IPS-20b (cell line): ENCODE data around the gene ITGB3.

Experiments
- H3K27ac ChIP-seq: one replicate; pipeline ENCODE4 v1.5.1; 2013; ENCODE audit warnings: low read length
- H3K27me3 ChIP-seq: 2 replicates; pipeline ENCODE4 v1.6.1; 2013; ENCODE audit warnings: mild to moderate bottlenecking, low read length, inconsistent platforms; ENCODE audit not compliant: insufficient read depth
- H3K36me3 ChIP-seq: 2 replicates; pipeline ENCODE4 v1.6.1; 2013; ENCODE audit warnings: low read depth, mild to moderate bottlenecking, inconsistent platforms, low read length, moderate library complexity; ENCODE audit not compliant: insufficient read depth
- H3K4me1 ChIP-seq: 2 replicates; pipeline ENCODE4 v1.6.1; 2013; ENCODE audit warnings: mild to moderate bottlenecking, control low read depth, inconsistent platforms, low read length, moderate library complexity; ENCODE audit not compliant: insufficient read depth
- H3K4me3 ChIP-seq: 2 replicates; pipeline ENCODE4 v1.5.1; 2013; ENCODE audit warnings: mild to moderate bottlenecking, low read length, inconsistent platforms
- H3K9ac ChIP-seq: 2 replicates; pipeline ENCODE4 v1.6.1; 2013; ENCODE audit warnings: low read depth, mild to moderate bottlenecking, inconsistent platforms, low read length, moderate library complexity
- H3K9me3 ChIP-seq: 2 replicates; pipeline ENCODE4 v1.6.1; 2013; ENCODE audit warnings: mild to moderate bottlenecking, low read depth, low read length, inconsistent platforms; ENCODE audit not compliant: insufficient read depth

ITGB3 gene

DNA sequence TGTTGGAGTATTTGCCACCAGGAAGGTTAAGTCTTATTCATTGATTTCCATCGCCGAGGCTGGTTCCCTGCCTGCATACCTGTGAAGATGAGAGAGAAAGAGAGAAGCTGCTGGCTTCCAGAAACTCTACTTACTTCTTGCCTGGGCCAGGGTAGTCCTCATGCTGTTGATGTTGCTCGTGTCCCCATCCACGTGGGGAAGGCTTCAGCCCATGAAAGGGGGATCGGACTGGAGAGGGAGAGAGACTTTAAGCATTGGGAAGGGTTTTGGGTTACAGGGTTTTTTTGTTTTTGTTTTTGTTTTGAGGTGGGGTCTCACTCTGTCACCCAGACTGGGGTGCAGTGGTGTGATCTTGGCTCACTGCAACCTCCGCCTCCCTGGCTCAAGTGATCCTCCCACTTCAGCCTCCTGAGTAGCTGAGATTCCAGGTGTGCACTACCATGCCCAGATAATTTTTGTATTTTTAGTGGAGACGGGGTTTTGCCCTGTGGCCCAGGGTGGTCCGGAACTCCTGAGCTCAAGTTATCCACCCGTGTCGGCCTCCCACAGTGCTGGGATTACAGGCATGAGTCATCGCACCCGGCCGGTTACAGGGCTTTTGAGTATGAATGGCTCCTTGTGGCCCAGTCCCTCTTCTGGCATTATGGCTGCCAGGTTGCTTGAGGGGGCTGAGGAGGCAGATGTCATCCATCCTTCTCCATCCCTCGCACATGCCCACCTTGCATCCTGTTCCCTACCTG is 26.6 kb downstream of the ITGB3 start:
- Histone ChIP-seq H3K27me3 (no peaks in the 10 kb centered on the region), H3K9me3 (no peaks in the 10 kb centered on the region), H3K27ac (no peak overlapping the region), H3K4me3 (no peak overlapping the region), H3K36me3 (no peaks in the 10 kb centered on the region), H3K4me1 (peaks cover 19% of the 10 kb centered on the region), H3K9ac (no peak overlapping the region)

DNA sequence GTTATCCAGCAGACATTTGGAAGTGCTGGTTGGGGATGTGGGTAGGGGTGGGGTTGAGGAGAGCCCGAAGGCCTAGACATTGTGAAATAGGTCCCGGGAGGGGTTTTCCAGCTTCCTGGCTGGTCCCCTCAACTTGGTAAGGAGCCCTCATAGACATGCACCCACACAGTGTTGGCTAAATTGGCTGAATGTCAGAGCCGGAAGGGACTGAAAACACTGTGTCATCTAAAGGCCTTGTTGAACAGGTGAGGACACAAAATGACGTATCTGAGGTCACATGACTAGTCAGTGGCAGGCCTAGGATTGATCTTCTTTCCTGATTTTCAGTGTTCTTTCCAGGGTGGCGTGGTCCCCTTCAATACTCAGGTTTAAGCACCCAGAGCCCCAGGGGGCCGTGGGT is 27.6 kb downstream of the ITGB3 start:
- Histone ChIP-seq H3K9ac (no peak overlapping the region), H3K27ac (no peak overlapping the region), H3K9me3 (no peaks in the 10 kb centered on the region), H3K4me3 (no peak overlapping the region), H3K36me3 (no peaks in the 10 kb centered on the region), H3K27me3 (no peaks in the 10 kb centered on the region), H3K4me1 (peaks cover 11% of the 10 kb centered on the region)

DNA sequence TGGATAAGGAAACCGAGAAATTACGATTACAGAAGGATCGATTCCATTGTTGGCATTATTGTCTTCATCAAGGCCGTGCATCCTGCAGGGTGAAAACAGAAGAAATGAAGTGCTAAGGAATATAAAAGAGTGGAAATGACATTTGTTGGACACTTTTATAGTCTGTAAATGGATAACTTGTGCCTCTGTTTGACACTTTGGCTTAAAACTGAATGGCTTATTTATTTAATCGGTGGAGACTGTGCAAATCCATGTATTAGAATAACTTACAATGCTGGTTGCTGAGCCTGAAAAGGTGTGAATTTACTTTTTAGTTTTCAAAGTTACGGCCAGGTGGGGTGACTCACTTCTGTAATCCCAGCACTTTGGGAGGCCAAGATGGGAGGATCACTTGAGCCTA is 31.4 kb downstream of the ITGB3 start:
- no peak overlapping the region for H3K27ac ChIP-seq
- H3K9me3 ChIP-seq = no peaks in the 10 kb centered on the region
- no peak overlapping the region for H3K9ac ChIP-seq
- no peak overlapping the region for H3K4me3 ChIP-seq
- no peaks in the 10 kb centered on the region for H3K27me3 ChIP-seq
- no peaks in the 10 kb centered on the region for H3K36me3 ChIP-seq
- H3K4me1 ChIP-seq = no peaks in the 10 kb centered on the region; the same call in 1 of the 2 replicates

DNA sequence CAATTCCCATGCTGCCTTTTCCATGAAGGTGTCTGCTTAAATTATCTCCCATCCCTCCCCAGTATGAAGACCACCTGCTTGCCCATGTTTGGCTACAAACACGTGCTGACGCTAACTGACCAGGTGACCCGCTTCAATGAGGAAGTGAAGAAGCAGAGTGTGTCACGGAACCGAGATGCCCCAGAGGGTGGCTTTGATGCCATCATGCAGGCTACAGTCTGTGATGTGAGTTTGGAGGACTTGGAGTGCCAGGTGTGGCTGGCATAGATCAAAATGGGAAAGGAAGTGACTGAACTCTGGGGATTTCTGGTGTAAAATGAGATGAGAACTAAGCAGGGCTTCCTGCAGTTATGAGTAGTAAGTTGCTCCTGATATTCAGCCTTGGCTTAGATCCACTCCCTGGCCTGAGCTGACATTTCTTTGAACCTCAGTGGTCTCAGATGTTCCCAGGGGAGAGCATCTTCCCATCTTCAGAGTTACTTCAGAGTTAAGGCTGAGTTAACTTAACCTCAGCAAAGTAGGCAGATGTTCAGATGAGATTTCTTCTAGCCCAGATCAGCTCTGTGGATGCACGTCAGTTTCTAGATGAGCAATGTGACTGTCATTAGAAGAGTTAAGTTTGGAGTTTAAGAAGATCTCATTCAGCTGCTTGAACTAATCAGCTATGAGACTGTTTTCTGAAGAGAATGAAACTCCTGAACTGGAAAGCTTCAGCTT is 32.7 kb downstream of the ITGB3 start:
- H3K27ac ChIP-seq = no peak overlapping the region

DNA sequence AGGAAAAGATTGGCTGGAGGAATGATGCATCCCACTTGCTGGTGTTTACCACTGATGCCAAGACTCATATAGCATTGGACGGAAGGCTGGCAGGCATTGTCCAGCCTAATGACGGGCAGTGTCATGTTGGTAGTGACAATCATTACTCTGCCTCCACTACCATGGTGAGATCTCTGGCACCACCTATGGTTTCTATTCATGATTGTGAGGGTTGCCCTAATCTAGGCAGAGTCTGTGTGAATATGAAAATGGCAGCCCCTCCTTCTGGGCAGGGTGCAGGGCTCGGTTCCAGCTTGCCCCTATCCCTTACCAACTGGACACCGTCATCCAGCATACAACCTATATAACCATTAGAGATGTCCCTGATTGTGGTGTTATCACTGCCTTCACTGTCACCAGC is 33.4 kb downstream of the ITGB3 start:
- no peaks in the 10 kb centered on the region for H3K36me3 ChIP-seq
- no peaks in the 10 kb centered on the region for H3K9me3 ChIP-seq
- no peaks in the 10 kb centered on the region for H3K27me3 ChIP-seq
- no peak overlapping the region; the same call in 1 of the 2 replicates for H3K9ac ChIP-seq
- peaks cover 12% of the 10 kb centered on the region for H3K4me1 ChIP-seq
- no peak overlapping the region for H3K27ac ChIP-seq
- H3K4me3 ChIP-seq = no peak overlapping the region

More for the DNA sequence above, 32.7 kb downstream of the ITGB3 start:
- peaks cover 8% of the 10 kb centered on the region for H3K4me1 ChIP-seq
- no peak overlapping the region for H3K4me3 ChIP-seq
- no peaks in the 10 kb centered on the region for H3K9me3 ChIP-seq
- H3K9ac ChIP-seq = no peak overlapping the region
- H3K36me3 ChIP-seq = no peaks in the 10 kb centered on the region
- H3K27me3 ChIP-seq = no peaks in the 10 kb centered on the region

DNA sequence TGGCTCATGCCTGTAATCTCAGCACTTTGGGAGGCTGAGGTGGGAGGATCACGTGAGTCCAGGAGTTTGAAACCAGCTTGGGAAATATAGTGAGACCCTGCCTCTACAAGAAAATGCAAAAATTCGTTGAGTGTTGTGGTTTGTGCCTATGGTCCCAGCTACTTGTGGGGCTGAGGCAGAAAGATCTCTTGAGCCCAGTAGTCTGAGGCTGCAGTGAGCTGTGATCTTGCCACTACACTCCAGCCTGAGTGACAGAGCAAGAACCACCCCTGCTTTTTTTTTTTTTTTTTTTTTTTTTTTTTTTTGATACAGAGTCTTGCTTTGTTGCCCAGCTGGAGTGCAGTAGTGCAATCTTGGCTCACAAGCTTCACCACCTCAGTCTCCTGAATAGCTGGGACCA is 34.0 kb downstream of the ITGB3 start:
- Histone ChIP-seq H3K27ac (no peak overlapping the region), H3K27me3 (no peaks in the 10 kb centered on the region), H3K9ac (no peak overlapping the region), H3K4me1 (peaks cover 12% of the 10 kb centered on the region), H3K4me3 (no peak overlapping the region), H3K36me3 (no peaks in the 10 kb centered on the region), H3K9me3 (no peaks in the 10 kb centered on the region)

DNA sequence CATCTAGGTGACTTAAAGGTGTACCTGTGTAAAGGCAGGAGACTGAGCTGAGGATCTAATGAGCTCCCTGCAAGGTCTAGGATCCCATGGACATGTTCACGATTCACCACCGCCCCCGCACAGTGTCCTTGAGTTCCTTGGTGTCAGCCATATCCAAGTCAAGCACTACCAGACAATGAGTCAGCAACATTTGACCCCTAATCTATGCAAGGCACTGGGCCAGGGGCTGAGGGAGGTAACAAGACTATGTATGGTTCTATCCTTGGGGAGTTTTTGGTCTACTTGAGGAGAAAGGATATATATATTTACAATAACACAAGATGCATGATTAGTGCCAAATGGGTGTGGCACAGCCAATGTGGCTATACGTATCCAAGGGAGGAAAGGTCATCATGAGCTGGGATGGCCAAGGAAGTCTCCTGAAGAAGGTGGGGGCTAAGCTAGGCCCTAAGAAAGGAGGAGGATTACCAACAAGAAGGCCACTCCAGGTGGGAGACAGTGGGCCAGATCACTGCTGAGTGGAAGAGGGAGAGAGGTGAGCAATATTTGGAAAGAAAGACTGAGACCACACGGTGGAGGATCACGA is 35.0 kb downstream of the ITGB3 start:
- Histone ChIP-seq H3K4me3 (no peak overlapping the region), H3K4me1 (peaks cover 12% of the 10 kb centered on the region), H3K27me3 (no peaks in the 10 kb centered on the region), H3K9me3 (no peaks in the 10 kb centered on the region), H3K9ac (no peak overlapping the region), H3K27ac (no peak overlapping the region), H3K36me3 (no peaks in the 10 kb centered on the region)

DNA sequence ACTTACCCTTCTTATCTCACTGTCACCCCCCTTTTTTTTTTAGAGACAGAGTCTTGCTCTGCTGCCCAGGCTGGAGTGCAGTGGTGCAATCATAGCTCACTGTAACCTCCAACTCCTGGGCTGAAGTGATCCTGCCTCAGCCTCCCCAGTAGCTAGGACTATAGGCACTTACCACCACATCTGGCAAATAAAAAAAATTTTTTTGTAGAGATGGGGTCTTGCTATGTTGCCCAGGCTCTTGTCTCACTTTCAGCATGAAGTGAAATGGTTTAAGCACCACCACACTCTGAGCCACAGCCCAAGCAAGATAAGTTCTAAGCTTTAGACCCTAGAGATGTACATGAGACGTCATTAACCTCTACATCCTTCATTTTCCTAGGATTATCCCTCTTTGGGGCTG is 35.7 kb downstream of the ITGB3 start:
- Histone ChIP-seq H3K4me3 (no peak overlapping the region), H3K27me3 (no peaks in the 10 kb centered on the region), H3K9me3 (no peaks in the 10 kb centered on the region), H3K27ac (no peak overlapping the region), H3K9ac (no peak overlapping the region), H3K4me1 (peaks cover 12% of the 10 kb centered on the region), H3K36me3 (no peaks in the 10 kb centered on the region)

DNA sequence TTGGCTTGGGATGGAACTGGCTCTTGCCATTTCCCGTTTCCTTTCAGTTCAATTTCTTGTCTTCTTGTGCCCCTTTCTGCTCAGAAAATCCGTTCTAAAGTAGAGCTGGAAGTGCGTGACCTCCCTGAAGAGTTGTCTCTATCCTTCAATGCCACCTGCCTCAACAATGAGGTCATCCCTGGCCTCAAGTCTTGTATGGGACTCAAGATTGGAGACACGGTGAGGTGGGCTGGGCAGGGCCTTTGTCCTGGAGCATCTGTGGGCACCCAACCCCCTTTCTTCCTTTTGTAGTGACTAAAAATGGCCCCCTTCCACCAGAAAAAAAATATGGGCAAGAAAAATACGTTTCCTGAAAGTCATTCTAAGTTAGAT is 37.2 kb downstream of the ITGB3 start:
- H3K4me1 ChIP-seq = peaks cover 12% of the 10 kb centered on the region
- H3K27ac ChIP-seq = no peak overlapping the region
- no peaks in the 10 kb centered on the region for H3K36me3 ChIP-seq
- H3K4me3 ChIP-seq = no peak overlapping the region
- H3K9me3 ChIP-seq = no peaks in the 10 kb centered on the region
- H3K9ac ChIP-seq = no peak overlapping the region
- no peaks in the 10 kb centered on the region for H3K27me3 ChIP-seq

DNA sequence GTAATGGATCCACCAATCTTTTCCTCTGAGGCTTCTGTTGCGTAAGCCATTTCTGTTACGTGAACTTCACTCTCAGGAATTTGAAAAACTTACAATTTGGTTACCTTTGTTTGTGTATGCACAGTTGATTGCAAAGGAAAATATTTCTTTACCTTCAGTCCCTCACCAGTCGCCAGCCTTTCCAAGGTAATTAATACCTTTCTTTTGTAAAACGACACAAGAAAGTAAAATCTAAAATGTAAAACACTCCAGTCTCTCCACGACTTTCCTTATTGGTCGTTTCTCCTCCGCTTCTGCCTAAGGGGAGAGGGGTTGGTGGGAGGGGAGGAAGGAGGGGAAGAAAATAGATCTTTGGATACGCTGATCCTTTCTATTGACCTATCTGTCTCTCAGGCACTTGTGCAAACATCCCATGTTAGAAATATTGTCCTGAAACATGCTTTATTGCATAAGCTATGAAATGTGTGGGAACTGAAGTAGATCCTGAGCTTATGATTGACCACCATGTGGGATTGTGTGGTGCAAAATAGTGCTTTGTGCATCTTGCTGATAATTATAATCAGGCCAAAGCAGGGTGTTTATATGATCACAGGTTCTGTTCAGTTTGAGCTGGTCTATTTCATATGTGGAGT is 37.7 kb downstream of the ITGB3 start:
- no peak overlapping the region for H3K27ac ChIP-seq
- H3K9ac ChIP-seq = no peak overlapping the region
- no peak overlapping the region for H3K4me3 ChIP-seq
- no peaks in the 10 kb centered on the region for H3K36me3 ChIP-seq
- no peaks in the 10 kb centered on the region for H3K27me3 ChIP-seq
- H3K9me3 ChIP-seq = no peaks in the 10 kb centered on the region
- peaks cover 12% of the 10 kb centered on the region for H3K4me1 ChIP-seq

DNA sequence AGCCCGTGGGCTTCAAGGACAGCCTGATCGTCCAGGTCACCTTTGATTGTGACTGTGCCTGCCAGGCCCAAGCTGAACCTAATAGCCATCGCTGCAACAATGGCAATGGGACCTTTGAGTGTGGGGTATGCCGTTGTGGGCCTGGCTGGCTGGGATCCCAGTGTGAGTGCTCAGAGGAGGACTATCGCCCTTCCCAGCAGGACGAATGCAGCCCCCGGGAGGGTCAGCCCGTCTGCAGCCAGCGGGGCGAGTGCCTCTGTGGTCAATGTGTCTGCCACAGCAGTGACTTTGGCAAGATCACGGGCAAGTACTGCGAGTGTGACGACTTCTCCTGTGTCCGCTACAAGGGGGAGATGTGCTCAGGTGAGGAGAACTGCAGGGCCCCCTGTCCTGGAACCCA is 38.6 kb downstream of the ITGB3 start:
- Histone ChIP-seq H3K9ac (no peak overlapping the region), H3K27ac (no peak overlapping the region), H3K4me1 (peaks cover 12% of the 10 kb centered on the region; the same call in 1 of the 2 replicates), H3K27me3 (no peaks in the 10 kb centered on the region), H3K36me3 (no peaks in the 10 kb centered on the region), H3K9me3 (no peaks in the 10 kb centered on the region), H3K4me3 (no peak overlapping the region)
